Activated CD4-positive, CD25-positive, alpha-beta regulatory T cell treated with anti-CD3 and anti-CD28 coated beads, Interleukin-2, amount 50 U/mL, for 16 hours (primary cell): ENCODE data around the gene NFATC1.

ENCODE experiments used
- DNase-seq: peaks from one replicate; pipeline ENCODE4 v3.0.0-alpha.2; 2020; ENCODE audit warnings: low read depth, low spot score

NFATC1 gene

DNA sequence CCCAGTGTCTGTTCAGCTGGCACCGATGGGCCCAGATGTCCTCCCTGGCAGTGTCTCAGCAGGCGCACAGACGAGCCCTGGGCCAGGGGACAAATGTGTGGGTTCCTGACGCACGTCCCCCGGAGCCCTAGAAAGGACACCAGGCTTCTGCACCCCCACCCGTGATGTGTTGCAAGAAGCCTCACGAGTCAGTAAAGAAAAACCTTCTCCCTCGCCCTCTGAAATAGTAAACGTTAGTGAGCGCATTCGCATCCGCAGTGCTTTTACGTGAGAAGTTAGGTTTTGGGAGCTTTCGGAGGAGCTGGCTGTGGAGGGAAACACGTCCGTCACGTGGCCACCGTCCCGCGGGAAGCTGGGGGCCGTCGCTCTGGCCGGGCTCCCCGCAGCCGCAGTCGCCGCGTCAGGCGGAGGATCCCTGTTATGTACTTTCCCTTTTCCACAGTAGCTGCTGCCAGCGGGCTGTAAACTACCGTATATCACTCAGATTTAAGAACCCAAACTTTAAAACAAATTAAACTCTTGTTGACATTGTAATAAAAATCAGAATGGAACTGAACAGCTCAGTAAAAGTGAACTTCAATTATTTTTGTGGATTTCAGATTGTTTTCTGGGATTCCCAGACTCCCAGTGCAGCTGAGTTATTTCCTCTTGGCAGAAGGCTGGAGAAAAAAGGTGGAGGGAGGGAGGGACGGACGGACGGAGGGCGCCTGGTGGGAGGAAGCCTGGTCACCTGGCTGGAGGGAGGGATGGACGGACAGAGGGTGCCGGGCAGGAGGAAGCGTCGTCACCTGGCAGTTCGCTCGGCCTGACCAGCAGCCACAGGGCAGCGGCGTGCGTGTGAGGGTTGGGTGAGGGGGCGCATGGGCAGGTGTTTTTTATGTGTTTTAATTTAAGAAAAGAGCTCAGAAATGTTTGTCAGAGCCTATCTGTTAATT, 112.1 kb downstream of the NFATC1 start:
- DNase-seq, result no peak

DNA sequence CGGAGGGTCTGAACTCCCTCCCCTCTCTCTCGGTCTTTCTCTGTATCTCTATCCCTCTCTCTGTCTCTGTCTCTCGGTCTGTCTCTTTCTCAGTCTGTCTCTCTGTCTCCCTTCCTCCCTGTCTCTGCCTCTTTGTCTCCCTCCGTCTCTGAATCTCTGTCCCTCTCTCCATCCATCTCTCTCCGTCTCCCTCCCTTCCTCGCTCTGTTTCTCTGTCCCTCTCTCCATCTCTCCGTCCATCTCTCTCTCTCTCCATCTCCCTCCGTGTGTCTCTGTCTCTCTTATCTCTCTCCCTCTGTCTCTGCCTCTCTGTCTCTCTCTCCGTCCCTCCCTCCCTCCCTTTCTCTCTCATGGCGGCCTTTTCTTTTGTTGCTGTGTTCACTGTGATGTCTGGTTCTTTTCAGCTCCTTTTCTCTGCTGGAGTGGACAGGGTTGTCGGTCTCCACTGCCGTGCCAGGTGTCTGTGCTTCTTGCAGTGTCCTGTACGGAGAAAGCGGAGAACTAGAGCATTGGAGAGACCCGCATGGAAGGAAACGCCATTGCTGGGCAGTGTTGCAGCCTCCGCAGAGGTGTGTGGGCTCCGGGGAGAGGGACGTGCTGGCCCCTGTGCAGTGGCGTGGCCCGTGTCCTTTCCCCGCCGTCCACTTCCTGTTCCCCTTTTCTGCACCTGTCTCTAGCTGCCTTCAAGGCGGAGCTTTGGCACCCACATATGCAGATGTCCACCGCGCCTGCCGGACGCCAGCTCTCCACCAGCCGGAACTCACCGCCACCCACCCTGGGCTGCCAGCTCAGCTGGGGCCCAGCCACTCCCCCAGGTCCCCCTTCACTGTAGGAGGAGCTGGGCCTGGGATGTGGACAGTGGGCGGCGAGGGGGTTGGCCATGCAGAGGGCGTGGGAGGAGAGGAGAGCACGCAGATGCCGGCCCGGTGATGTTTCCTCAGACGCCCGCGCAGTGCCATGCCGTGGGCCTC, 113.1 kb downstream of the NFATC1 start:
- no peak for DNase-seq

DNA sequence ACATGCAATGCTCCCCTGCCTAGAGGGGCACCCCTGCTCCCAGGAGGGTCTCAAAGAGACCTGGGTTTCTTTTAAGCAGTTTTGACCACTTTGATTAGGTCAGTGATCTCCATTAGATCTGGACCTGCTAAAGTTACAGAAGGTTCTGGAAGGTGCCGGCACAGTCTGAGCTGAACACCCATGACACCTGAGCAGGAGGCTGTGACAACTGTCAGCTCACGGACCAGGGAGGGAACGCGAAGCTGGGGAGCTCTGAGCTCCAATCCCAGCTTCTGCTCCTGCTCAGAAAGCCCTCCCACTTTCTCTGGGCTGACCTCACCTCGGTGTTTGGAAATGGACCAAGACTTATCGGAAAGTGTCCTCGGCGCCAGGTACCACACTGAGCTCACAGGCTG, 113.8 kb downstream of the NFATC1 start:
- no peak for DNase-seq

DNA sequence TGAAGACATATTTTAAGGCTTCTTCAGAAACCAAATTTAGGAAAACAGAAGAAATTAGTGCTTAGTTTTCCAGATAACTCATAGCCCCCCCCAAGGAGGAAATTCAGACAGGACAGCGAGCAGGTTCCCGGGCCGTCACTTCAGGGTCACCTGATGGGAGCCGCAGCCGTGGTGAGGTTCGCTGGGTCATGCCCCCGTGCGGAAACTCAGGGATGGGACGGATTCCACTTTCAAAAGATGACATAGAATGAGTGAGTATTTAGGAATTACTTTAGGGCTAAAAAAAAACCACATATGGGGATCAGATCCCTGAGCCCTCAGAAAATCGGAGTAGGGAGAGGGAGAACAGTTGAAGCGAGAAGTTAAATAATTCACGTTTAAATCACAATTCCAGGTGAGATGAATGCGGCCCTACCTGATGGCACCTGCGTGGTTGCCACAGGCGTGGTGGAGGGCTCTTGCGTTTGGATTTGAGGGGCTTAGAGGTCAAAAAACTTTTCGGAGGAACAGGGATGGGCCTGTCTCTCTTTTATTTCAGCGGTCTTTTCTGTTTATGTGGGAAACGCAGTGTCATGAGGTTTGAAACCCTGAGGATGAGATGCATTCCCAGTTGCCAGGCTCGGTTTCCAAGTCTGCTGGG, 114.4 kb downstream of the NFATC1 start:
- no peak for DNase-seq

DNA sequence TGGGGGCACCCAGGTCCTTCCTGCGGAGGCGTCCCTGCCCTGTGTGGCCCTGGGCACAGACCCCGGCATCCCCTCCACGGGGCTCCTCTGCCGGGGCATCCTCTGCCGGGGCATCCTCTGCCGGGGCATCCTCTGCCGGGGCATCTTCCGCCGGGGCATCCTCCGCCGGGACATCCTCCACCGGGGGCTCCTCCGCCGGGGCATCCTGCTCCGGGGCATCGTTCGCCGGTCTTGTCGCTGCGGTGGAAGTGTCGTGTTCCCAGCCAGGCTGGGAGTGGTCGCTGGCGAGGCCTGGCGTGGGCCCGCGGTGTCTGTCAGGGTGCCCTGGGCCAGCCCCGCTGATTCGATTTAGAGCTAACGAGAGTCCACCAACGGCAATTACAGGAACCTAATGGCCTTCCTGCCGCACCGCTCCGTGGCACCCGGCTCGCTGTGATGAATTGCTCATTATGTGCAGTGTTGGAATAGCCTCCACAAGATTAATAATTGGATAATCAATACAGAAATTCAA, 115.1 kb downstream of the NFATC1 start:
- no peak for DNase-seq

DNA sequence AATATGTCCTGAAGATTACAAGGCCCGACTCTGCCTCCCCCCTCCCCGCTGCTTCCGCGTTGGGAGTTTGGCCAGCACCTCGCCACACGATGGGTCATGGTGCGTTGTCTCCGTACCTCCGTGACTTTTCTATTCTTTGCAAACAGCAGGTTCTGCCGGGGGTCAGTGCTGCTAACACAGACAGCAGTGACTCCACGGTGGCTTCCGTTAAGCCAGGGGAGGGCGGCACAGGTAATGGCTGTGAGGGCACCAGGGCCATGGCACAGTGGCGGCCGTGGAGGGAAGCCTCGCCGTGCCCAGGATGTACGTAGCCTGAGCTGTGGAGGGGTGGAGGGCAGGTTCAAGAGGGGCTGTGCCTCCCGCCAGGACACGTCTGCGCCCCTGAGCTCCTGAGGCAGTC, 115.5 kb downstream of the NFATC1 start:
- DNase-seq, result no peak

DNA sequence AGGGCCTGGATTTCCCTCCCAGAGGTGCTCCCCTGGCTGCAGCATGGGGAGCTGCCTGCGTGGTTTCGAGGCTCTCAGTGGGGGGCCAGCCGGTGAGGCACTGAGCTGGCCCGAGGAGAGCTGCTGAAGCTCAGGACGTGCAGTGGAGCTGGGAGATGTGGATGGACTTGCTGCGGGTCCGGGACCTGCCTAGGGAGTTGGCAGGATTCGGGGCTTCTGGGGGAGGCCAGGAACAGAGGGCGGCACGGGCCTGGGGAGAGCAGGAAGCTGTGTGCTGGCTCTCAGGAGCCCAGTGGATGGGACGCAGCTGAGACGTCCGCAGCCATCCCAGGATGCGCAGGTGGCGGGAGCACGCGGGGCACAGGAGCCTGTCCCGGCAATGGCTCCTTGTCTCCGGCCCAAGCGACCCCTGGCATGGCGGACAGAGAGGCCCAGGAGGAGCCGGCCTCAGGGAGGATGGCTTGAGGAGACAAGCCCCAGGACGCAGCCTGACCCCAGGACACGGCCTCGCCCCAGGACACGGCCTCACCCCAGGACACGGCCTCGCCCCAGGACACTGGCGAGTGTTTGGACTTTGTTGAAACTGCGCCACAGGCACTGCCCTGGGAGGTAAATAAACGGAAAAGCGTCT, 116.1 kb downstream of the NFATC1 start:
- DNase-seq, result no peak

DNA sequence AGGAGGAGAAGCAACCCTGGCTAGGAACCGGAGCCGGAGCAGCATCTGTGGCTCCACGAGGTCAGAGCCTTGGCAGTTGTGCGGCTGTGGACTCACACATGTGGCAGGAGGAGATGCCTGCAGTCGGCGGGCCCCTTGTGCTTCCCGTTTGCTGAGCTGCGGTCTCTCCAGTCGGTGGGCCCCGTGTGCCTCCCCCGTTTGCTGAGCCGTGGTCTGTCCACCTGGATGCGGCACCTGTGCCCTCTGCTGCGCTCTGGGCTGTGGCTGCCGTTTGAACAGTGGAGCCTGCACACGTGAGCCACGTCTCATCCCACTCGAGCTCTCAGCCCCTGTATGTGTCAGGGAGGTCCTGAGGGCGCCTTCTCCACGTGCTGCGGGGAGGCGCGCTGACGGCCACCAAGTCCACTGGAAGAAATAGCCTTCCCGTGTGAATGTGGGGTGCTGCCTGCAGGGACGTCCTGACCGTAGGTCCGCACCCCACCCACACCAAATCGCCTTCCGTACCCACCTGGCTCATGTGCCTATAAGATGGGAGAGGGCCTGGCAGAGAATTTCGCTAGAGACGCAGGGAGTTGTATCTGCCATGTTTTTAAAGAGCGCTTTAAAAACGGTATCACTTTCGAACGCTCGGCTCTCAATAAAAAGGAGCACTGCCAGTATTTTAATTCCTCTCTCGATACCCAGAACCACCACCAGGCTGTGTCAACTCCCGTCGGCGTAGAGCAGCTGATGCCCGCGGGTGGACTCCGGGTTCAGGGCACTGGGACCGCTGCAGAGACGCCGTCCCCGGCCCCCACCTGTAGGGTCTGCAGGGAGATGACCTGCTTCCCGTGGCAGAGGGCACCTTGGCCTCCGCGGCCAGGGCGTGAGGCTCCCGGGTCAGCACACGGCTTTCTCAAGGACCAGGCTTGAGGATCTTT, 117.0 kb downstream of the NFATC1 start:
- no peak for DNase-seq

DNA sequence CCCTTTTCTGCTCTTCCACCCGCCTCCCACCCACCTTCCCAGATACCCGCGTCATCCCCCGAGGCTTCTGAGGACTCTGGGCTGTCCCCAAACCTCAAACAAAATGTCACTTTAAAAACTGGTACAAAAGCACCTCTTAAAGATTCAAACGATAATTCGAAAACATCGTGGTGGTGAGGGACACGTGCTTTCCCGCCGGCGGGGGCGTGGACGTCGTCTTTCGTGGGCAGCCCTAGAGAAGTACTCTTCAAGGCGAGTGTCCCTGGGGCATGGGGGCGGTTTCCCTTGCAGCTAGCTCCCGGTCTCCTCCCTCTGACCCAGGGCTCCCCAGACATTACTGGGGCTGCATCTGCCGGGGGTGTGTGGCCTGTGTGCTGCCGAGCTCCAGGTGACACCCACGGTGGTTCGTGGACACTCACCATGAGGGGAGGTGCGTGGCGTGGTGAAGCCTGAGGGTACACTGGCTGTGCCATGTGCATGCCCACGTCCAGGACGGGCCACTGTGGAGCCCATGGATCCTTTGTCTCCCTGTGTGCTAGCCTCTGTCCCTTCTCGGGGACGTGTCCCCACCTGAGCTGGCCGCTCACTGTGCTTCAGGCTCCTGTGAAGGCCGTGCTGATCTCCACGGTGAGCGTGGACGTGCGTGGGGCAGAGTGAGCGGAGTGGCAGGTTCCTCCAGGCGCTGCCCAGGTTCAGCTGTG, 117.8 kb downstream of the NFATC1 start:
- no peak for DNase-seq

DNA sequence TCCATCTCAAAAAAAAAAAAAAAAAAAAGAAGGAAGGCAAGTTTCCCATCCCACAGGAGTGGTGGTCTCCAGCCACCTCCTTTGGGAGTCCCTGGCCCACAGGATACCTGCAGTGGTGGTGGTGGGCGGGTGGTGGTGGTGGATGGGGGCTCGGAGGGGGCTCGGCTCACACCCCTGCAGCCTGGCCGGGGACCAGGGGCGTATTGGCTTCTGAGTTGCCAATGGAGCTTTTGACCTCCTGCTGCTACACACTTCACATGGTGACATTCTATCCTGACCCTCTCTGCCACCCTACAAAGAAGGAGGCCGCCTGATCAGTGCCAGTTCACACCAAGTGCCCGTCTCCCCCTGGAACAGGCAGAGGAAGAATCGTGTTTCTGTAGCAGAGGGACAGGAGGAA, 119.6 kb downstream of the NFATC1 start:
- DNase-seq, result no peak

DNA sequence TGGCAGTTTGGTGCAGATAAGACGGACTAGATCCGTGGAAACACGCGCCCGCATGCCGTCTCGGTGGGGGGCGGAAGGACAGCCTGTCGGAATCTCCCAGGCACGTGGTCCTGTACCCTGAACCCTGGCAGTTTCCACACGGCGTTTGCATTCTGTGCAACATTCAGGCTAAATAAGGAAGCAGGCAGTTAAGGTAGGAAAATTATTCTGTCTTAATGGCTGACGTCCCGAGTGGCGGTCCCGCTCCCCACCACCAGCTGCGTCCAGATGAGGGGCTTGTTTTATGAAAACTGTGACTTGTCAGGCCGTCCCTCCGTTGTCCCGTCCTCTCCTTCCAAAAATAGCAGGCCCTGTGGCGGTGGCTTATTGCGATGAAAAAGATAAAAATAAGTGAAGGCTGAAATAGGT, 120.2 kb downstream of the NFATC1 start:
- DNase-seq, result no peak

DNA sequence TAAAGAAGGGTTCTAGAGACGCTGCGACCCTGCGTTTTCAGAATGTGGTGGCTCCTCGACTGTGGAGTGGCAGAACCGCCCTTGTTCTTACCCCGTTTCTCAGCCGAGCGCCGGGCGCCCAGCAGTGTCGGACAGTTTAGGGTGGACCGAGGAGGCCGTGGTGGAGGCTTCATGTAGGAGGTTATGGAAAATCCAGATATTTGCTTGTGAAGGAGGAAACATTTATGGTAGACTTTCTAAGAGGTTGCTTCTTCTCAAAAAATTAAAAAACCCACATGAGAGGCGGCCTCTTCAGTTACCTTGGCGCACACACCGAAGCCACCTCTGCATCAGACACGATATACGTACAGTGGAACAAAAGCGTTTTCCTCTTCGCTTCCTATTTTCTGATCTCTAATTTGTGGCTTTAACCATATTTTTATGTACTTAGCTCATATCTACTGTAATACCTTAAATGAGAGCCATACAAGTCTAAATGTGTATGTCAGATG, 120.8 kb downstream of the NFATC1 start:
- no peak for DNase-seq

DNA sequence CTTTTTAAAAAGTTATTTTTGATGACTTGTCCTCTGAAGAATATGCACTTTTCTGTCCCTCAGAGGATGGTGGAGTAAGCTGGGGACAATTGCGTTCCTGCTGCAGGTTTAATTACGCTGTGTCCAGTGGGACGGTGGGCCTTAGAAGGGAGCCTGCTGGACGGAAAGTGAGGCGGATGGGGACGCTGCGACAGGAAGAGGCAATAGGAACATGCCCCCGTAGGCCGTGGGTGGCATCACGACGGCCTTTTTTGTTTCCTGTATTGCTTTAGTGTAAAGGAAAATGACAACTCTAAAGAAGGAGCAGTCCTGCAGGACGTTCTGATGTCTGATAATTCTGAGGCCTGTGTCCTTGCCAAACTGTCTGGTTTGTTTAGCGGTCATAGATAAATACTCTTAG, 121.6 kb downstream of the NFATC1 start:
- no peak for DNase-seq

DNA sequence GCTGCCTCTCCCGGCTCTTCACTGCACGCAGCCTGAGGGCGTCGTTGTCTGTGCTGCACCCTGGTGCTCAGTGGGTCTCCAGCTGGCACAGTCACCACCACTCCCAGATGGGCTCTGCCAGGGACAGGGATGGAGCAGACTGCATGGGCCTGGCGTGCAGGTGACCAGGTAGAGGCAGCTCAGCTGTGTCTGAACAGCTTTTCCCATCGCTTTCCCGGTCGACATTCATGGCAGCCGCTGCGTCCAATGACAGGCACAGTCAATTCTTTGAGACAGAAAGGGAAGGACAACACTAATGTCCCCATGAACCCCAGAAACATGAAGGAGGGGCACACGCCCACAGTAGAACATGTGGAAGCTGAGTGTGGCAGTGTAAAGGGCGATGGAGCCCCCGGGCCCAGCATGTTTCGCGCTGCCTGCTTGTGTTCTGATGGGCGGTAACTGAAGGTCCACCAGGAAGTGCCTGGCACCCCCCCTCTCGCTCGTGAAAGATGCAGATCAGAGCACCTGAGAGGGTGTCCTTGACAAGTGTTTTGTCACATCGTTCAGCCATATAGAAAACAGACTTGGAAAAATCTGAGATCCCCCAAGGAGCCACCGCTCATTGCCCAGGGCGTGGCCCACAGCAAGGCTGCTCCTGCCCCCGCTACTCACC, 122.4 kb downstream of the NFATC1 start:
- DNase-seq, result no peak

DNA sequence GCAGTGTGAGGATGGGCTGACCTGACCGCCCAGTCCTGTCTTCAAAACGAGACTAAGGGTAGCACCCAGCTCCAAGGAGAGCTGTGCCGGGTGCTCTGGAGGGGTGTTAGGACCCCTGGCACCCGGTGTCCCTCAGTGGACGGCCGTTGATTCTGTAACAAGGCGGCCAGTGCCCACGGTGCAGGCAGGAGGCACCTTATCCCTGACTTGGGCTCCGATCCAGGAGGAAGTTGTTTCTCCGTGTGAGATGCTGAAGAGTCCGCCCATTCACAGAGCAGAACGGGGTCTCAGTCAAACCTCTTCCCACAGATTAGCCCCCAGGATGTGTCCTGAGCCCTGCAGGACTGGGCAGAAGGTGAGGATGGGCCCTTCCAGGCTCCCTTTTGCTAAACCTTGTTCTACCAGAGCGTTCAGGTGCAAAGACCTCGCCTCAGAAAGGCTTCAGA, 123.0 kb downstream of the NFATC1 start:
- DNase-seq, result no peak

DNA sequence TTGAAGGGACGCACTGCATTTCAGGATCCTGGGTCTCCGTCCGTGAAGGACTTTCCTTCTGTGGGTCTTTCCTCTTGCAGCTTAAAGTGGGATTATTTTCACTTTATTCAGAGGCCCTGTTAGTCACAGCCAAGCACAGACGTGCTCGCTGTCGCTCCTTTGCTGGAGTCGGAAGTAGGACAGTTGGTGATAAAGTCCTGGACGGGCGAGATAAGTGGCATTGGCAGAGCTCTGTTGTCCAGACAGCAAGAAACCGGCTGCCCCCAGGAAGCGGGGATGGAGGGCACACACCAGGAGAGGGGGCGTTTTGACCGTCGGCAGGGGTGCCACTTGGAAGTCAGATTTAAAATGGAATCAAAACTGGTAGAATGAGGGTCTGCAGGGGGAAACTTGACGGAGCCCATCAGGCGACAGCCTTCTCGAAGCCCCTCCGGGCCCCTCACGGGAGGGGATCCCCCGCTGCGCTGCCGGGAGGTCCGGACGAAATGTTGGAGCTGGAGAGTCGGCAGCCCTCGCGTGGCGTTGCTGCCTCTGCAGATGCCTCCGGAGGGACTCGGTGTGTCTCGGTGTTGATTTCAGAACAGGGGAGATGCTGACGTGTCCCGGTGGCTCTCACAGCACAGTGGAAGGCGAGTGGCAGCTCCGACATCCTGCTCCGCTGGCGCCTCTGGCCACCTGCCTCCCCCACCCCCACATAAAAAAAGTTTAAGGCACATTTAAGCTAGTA, 124.2 kb downstream of the NFATC1 start:
- no peak for DNase-seq

DNA sequence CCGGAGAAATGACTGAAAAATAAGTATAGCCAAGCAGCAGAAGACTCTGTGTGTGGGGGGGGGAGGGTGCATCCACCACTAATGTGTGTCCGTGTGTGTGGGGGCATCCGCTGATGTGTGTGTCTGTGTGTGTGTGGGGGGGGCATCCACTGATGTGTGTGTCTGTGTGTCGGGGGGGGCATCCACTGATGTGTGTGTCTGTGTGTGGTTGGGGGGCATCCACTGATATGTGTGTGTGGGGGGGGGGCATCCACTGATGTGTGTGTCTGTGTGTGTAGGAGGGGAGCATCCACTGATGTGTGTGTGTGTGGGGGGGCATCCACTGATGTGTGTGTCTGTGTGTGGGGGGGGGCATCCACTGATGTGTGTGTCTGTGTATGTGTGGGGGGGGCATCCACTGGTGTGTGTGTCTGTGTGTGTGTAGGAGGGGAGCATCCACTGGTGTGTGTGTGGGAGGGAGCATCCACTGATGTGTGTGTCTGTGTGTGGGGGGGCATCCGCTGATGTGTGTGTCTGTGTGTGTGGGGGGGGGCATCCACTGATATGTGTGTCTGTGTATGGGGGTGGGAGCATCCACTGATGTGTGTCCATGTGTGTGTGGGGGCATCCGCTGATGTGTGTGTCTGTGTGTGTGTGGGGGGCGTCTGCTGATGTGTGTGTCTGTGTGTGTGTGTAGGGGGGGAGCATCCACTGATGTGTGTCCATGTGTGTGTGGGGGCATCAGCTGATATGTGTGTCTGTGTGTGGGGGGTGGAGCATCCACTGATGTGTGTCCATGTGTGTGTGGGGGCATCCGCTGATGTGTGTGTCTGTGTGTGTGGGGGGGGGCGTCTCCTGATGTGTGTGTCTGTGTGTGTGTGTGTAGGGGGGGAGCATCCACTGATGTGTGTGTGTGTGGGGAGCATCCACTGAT, 125.0 kb downstream of the NFATC1 start:
- no peak for DNase-seq
